ENCODE data around the gene SLC6A20.
"Not testable (repeated sequence)": the region's sequence is repeated elsewhere in the genome, so short reads cannot be mapped to it uniquely, and the experiment has no call there.

SLC6A20 gene

DNA sequence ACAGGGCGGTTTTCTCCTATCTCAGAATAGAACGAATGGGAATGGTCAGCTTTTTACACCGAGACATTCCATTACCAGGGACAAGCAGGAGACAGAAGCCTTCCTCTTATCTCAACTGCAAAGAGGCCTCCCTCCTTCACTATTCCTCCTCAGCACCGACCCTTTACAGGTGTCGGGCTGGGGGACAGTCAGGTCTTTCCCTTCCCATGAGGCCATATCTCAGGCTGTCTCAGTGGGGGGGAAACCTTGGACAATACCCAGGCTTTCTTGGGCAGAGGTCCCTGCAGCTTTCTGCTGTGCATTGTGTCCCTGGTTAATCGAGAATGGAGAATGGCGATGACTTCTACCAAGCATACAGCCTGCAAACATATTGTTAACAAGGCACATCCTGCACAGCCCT, 39.2 kb downstream of the SLC6A20 start:
- not testable (repeated sequence) for DNase-seq (ENCODE audit: low read depth)

DNA sequence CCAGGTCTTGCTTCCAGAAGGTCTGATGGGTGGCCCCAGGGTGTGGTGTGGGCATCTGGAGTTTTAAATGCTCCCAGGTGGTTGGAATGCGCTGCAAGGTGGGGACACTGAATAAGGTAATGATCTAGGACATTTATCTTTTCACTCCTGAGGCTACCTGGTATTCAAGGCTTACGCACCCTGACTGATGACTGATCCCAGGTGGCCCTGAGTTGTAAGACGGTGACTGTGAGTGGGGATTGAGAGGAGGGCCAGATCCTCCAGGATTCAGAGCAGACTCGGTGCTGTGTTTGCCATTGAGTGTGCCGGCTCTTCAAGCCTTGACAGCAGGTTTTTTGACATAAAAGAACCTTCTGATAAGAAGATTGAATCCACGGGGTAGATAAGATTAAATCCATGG, 40.3 kb downstream of the SLC6A20 start:
- DNase-seq (ENCODE audit: low read depth): no peak

DNA sequence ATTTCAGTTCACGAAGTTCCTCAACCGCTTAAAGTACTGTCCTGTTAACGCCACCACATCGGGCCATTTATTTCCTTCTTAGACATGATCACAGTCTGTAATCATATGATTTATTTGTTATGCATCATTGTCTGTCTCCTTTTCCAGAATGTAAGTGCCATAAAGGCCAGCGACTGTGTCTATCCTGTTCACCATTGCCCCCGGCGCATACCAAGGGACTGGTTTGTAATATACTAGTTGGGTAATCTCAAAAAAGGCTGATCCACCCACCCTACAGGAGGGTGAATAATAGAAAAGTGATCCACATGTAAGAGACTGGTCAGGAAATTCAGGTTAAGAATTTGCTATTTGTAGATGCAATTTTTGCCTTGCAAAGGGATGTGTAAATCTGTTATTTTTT, 41.9 kb downstream of the SLC6A20 start:
- DNase-seq (ENCODE audit: low read depth): no peak

DNA sequence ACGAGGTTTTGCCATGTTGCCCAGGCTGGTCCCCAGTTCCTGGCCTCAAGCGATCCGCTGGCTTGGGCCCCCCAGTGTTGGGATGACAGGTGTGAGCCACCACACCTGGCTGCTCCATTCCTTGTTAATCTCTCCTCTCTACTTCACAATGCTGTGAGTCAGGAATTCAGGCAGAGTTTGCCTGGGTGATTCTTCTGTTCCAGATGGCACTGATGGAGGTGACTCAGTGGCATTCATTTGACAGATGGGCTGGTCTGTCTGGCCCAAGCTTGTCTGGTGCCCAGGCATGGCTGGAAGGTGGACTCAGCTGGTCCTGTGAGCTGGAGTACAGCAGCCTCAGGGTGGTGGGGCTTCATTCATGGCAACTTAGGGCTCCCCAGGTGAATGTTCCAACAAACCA, 43.2 kb downstream of the SLC6A20 start:
- no peak for DNase-seq (ENCODE audit: low read depth)

DNA sequence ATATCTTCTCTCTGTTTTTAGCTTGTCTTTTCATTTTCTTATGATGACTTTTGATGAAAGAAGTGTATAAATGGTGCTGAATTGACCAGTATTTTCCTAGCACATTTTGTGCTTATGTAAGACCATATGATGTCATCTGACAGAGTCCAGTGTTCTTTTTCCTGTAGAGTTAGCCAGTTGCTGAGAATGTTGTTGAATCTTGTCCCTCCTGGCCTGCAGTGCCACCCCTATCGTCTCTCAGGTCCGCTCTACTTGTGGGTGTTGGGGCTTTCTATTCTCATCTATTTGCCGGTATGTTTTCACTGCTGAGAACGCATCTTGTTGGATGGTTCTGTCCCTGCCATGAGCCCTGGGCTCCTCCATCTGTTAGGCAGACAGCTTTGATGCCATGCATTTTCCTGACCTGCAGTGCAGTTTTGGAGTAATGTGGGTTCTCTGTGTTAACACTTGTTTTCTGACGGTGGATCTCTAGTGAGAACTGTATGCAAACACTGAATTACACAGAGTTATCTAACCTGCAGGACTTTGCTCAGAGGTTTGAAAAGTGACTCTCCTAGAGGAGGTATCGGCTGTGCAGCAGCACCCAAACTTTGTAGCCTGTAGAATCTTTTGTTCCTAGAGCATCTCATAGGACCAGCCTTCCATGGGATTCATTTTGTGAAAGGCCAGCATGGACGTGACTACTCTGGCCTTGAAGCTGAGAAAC, 44.6 kb downstream of the SLC6A20 start:
- DNase-seq (ENCODE audit: low read depth): no peak

DNA sequence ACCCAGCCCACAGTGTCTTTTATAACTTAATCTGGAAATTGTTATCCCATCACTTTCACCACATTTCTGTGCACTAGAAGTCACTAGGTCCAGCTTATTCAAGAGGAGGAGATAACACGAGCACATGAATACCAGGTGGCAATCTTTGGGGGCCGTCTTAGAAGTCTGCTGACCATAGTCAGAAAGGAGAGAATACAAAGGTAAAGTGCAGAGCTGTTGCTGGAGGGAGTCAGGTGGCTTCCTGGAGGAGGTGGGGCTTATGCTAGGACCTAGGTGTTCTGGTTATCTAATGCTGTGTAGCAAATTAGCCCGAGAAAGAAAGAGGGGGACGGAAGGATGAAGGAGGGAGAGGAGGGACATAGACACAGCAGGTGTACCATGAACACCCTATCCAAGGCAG, 46.5 kb downstream of the SLC6A20 start:
- DNase-seq (ENCODE audit: low read depth): no peak

DNA sequence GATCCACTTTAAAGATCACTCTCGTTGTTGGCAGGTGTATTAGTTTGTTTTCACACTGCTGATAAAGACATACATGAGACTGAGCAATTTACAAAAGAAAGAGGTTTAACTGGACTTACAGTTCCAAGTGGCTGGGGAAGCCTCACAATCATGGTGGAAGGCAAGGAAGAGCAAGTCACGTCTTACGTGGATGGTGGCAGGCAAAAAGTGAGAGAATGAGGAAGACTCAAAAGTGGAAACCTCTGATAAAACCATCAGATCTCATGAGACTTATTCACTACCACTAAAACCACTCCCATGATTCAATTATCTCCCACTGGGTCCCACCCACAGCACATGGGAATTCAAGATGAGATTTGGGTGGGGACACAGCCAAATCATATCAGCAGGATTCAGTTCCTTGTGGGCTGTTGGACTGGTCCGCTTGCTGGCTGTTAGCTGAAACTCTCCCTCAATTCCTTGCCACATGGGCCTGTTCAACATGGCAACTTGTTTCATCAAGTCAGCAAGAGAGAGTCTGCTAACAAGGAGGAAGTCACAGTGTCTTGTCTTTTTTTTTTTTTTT, 47.2 kb downstream of the SLC6A20 start:
- not testable (repeated sequence) for DNase-seq (ENCODE audit: low read depth)

DNA sequence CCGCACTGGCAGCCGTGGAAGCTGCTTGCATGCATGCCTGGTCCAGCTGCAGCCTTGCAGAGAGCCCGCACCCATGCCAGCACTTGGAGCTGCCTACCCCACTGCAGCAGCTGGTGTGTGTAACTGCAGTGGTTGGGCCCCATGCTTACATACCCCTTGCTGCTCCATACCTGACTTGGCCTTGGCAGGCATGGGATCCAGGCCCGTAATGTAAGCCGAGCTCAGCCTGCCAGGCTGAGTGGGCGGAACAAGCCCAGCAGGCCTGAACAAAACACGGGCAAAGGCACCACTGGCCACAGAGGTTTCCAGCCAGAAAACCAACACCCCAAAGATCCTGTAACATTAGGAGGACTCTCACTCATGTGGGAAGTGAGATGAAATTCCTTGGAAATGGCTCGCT, 48.3 kb downstream of the SLC6A20 start:
- no peak for DNase-seq (ENCODE audit: low read depth)

DNA sequence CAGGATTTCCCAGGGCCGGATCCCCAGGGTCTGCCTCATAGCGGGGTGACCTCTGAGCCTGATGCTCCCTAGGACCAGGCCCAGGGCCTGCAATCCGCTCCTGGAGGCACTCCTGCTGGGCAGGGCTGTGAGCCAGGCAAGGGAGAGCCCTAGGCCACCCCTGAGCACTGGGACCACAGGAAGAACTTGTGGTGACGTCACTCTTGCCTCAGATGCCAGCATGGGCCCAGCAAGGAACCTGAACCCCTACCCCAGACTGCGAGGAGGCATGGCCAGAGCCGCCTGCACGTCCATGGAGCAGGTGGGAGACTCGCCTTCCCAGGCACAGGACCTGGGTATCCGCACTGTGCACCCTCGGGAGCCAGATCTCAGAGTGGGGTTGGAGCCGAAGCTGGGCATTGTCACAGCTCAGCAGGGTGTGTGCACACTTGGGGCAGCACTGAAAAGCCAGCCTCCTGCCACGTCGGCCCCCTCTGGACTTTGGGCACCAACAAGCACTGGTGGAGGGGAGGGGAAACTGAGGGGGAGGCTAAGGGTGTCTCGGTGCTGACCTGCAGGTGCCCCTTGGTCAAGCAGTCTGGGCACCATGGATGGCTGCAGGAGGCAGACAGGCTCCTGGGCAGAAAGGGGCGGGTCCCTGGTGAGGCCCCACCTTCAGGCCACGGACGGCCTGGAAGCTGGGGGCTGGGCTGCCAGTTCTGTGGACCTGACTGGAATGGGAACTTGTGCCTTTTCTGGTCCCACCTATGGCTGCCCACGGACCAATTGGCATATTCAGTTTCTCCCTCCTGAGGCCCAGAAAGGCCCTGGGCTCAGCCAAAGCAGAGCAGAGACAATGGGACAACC, 49.3 kb downstream of the SLC6A20 start:
- no peak for DNase-seq (ENCODE audit: low read depth)

DNA sequence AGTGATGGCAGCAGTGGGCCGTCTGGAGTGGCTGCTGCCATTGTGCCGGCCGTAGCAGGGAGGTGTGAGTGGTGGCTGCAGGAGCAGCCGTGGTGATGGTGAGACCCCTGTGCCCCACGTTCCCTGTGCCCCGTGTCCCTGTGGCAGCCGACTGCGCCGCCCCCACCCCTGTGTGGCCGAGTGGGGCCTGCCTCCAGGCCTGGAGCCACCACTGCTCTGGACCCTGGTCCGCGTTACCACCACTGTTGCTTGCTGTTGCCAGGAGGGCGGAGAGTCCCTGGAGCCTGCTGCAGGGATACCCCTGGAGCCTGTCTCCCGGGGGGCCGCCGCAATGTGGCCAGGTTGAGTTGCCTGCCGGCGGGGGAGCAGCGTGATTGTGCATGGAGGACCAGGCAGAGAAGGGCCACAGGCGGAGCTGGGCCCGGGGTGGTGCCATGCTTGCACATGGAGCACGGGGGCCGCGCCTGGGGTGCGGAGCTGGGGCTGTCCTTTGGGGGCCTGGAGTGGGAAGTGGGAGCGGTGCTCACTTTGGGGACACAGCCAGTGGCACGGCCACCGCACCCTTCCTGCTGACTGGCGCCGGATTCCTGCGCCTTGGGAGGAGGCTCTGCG, 50.1 kb downstream of the SLC6A20 start:
- no peak for DNase-seq (ENCODE audit: low read depth)

DNA sequence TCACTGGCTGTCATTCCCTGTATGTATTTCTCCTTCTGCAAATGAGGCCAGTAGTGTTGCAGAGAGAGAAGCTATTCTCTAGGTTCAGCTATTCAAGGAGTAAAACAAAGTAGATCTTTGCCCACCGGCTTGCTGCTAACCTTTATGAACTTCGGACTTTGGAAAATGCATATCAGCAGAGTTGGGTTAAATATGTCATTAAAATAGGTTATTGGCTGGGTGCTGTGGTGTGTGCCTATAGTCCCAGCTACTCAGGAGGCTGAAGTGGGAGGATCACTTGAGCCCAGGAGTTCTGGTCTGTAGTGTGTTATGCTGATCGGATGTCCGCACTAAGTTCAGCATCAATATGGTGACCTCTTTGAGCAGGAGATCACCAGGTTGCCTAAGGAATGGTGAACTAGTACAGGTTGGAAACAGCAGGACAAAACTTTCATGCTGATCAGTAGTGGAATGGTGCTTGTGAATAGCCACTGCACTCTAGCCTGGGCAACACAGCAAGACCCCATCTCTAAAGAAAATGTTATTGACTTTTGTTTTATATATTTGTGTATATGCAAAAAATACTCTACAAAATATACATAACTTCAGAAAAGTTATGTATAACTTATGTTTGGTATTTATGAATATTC, 53.8 kb downstream of the SLC6A20 start:
- no peak for DNase-seq (ENCODE audit: low read depth)

DNA sequence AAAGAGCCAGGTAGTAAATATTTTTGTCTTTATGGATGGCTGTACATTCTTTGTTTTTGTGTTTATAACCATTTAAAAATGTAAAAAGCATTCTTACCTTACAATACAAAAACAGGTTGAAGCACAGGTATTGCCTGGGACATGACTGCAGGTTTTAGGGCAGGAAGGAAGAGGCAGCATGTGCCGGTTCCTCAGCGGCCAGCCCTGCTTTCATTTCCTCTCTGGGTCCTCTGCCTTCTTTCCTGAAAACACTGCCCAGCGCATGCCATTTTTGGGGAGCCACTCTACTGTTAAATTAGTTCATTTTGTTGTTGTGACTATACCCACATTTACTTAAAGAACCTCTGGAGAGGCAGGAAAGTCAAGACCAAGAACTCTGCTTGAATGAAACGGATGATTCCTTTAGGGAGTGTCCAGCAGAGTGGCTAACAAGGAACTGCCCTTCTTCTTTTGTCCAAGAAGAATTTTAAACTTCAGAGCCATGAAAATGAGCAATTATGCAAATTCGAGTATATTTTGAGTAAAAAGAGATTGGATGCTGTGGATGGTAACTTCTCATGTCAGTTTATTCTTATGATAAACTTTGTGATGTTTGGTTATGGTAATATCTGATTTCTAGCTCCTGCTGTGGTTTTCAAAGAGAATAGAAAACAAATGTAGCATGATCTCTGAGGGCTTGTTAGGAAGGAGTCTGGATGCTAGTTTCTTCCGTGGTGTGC, 54.4 kb downstream of the SLC6A20 start:
- no peak for DNase-seq (ENCODE audit: low read depth)

DNA sequence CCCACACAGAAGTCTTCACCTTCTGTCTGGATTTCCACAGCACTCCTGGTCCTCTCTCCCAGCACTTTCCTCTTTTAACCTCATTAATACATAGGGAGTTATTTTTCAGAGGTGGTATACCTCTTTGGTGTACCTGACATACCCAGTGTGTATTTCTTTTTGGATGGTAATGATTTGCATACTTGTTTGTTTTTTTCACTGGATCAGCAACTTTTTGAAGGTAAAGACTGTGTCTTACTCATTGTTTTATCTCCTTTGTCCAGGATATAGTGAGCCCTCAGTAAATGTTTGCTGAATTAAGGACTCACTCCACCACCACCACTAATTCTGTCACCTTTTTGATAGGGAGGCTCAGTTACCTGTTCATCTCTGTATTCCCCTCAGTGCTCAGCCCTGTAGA, 55.1 kb downstream of the SLC6A20 start:
- no peak for DNase-seq (ENCODE audit: low read depth)

DNA sequence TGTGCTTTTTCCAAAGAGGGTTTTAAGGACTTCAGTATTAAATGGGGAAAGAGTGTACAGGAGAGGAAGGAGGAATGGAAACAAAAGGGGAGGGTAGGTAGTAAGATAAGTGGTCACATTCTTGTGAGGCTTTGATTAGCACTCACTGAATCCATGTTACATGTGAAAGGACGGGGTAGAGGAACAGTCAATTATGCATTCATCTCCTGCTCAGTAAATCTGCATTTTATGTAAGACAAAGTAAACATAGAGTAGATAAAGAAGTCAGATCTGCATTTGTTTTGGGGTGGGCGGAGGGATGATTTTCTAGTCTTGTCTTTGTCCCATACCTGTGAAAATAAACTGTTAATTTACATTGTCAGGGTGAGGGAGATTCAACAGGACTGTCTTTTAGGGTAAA, 56.3 kb downstream of the SLC6A20 start:
- no peak for DNase-seq (ENCODE audit: low read depth)

DNA sequence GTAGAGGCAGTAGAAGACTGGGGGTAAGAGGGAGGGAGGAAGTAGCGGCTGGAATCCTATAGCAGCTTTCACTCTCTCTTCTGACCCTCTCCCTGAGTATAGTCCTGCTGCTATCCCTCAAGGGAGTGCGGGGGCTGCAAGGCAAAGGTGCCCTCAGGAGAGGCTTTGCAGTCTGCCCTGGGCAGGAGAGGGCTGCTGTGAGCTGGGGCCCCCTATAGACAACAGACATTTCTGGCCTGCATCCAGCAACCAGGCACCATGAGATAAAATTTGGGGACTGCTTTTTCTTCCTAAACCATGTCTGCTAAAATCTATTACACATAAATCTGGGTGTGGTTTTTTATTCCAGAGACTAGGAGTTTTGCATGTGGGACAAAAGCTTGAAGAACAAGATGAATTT, 59.1 kb downstream of the SLC6A20 start:
- DNase-seq (ENCODE audit: low read depth): no peak

DNA sequence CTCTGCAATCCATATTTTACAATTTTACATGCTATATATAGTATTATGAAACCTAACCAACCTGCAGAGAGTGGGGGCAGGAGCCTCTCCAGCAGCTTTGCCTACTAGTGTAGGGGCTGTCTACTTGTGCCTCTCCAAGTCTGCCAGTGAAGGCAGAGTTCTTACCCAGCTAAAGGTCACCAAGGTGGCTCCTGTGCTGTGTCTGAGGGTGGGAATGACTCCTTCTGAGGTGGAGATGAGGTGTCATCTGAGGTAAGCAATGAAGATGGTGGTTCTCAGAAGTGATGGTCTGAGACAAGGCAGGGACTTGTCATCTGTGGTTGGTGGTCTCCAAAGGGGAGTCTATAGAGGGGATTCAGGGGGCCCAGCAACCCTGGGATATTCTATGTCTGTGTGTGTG, 59.6 kb downstream of the SLC6A20 start:
- no peak for DNase-seq (ENCODE audit: low read depth)

DNA sequence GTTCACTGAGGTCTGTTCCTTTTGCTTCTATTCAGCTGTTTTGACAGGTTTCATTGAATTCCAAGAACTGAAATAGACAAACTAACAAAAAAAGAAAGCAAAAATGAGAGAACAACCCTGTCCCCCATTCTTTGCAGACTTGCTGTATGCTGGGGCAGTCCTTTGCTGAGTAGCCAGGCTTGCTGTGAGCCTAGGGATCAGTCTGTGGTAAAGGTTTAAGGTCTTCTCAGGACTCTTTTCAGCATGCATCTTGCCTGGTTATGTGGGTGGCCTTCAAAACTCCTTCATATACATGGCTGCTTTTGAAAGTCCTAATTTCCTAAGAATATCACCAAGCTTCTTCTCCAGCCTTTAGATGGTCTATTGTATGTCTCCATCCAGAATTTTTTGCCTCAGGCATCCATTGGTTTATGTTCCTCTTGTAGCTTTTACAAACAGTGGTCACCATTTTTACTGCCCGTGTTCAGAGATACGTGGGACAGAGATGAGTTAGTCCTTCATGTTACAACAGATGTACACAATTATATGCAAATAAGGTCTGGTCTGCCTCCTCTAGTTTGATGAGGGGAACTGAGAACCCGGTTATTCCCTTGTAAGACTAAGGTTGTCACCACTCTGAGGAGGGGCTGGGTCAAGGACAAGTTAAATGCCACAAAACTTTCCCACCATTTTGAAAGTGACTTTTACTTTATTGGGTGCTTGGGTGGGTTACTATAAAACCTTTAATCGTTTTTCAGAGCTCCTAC, 65.8 kb downstream of the SLC6A20 start:
- no peak for DNase-seq (ENCODE audit: low read depth)

DNA sequence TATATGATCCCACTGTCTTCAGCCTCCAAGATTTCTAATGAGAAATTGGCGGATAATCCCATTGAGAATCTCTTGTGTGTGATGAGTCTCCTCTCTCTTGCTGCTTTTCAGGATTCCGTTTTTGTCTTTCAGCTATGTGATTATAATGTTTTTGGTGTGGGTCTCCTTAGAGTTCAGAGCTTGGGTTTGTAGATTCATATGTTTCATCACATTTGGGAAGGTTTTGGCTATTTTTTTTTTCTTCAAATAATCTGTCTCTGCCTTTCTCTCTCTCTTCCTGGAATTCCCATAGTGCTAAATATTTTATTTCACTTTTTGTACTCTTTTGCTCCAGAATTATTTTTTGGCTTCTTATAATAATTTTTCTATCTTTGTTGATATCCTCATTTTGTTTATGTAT, 66.7 kb downstream of the SLC6A20 start:
- no peak for DNase-seq (ENCODE audit: low read depth)

DNA sequence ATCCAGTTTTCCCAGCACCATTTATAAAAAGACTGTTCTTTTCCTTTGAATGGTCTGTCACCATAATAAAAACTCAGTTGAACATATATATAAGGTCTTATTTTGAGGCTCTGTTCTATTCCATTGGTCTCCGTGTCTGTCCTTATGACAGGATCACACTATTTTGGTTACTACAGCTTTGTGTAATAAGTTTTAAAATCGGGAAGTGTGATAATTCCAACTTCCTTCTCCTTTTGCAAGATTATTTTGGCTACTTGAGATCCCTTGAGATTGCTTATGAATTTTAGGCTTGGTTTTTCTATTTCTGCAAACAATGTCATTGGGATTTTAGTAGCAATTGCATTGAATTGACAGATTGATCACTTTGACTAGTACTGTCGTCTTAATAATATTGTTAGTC, 71.4 kb downstream of the SLC6A20 start:
- DNase-seq (ENCODE audit: low read depth): no peak

DNA sequence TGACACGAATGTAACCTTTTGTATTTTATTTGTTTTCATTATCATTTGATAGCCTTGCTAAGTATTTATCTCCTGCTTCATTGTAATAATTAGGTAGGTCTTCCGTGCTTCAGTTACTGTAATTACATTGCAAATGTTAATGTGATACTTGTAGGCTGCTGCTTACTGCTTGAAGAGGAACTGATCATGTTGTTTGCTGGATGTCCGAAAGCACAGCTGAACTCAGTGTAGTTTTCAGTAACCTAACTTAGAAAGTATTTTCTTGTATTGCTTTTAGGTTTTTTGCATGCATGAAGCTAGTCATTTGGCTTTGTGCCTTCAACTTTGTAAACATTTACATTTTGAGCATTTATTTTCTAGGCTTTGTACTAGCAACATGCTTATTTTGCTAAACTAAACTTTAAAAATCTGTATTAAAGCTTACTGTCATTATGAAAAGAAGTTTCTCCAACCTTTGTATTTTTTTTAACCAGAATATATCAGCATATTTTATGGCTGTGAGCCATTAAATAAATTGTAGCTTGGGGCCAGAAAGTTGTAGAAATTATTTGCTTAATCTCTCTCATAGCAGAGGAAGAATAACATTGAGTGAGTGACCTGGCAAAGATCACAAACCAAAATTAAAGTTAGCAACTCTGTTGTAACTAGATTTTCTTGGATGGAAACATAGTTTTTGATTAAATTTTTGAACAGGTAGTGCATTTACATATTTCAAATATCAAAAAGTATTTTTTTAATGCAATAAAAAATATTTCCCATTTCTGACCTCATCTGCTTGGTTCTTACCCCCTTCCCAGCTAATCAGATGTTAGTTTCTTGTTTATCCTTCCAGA, 76.5 kb downstream of the SLC6A20 start:
- no peak for DNase-seq (ENCODE audit: low read depth)

Data from stimulated activated CD8-positive, alpha-beta memory T cell treated with anti-CD3 and anti-CD28 coated beads, Interleukin-7, amount 100 ng/mL, for 24 hours (primary cell).